ENCODE data around the gene LPXN. TPM values are rescaled to one million over a fixed set of nuclear protein-coding genes. Genes with fewer than 3 reads are reported as not detected.

The LPXN gene
- total and polyA plus RNA-seq, 10 of the 15 experiments (the other 5 are each of a cell fraction or from before 2014, with no cell fraction given): 131 to 349 (median 201) TPM

DNA sequence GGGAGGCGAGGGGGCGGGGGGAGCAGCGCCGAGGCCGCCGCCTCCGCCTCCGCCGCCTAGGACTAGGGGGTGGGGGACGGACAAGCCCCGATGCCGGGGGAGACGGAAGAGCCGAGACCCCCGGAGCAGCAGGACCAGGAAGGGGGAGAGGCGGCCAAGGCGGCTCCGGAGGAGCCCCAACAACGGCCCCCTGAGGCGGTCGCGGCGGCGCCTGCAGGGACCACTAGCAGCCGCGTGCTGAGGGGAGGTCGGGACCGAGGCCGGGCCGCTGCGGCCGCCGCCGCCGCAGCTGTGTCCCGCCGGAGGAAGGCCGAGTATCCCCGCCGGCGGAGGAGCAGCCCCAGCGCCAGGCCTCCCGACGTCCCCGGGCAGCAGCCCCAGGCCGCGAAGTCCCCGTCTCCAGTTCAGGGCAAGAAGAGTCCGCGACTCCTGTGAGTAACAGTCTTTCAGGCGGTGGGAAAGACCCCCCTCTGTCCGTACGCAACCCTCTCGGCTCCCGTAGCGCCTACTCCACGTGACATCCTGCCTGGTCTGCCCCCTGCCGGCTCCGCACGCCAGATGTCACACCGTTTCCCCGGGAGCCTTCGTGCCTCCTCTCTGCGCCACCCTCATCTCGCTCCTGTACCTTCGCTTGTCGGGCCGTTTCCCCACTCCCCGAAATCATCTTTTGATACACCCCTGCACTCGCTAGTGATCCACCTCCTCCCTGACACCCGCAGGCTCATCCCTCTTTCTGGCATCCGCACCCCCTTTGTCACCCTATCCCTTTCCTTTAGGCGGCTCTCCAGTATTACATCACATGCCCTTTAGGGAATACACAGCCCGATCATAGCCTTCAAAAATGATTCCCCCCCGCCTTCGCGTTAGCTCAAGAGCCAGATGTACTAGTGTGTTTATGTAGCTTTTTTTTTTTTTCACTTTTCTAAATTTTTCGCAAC is 3.8 kb upstream of the LPXN start (continued):
- TF ChIP-seq ZNF687 (IDR thresholded peaks at IDR 0.05) (peak; percentile 81), TARDBP (IDR thresholded peaks at IDR 0.05; ENCODE audit: borderline replicate concordance) (no peak; the same call in none of the 2 replicates), CBFB (IDR thresholded peaks at IDR 0.05; ENCODE audit: low read depth) (peak; percentile 75; the same call in 1 of the 2 replicates), MYB (IDR thresholded peaks at IDR 0.05; ENCODE audit: borderline replicate concordance, low read depth, low read length) (peak; percentile 36; the same call in 1 of the 2 replicates), MLLT1 (IDR thresholded peaks at IDR 0.05) (peak; percentile 89), EED (IDR thresholded peaks at IDR 0.05; ENCODE audit: low read depth) (peak; percentile 67), RB1 (IDR thresholded peaks at IDR 0.05; ENCODE audit: borderline replicate concordance) (no peak), PBX3 (IDR thresholded peaks at IDR 0.05; ENCODE audit: insufficient replicate concordance, low read depth, low read length) (no peak), BHLHE40 (IDR thresholded peaks at IDR 0.05; ENCODE audit: borderline replicate concordance in 1 of 2, low read depth in 2 of 2, low read length in 1 of 2) (peak; percentile 85 to 91), ZNF207 (IDR thresholded peaks at IDR 0.05; ENCODE audit: borderline replicate concordance) (peak; percentile 97), ZNF217 (IDR thresholded peaks at IDR 0.05) (peak; percentile 62), KLF5 (IDR thresholded peaks at IDR 0.05; ENCODE audit: partially characterized antibody) (peak; percentile 82), NFYA (IDR thresholded peaks at IDR 0.05; ENCODE audit: borderline replicate concordance, low read depth, low read length) (no peak), CBX3 (IDR thresholded peaks at IDR 0.05; ENCODE audit: borderline replicate concordance, low read depth) (no peak)
- TF ChIP-seq, protein P1, sequence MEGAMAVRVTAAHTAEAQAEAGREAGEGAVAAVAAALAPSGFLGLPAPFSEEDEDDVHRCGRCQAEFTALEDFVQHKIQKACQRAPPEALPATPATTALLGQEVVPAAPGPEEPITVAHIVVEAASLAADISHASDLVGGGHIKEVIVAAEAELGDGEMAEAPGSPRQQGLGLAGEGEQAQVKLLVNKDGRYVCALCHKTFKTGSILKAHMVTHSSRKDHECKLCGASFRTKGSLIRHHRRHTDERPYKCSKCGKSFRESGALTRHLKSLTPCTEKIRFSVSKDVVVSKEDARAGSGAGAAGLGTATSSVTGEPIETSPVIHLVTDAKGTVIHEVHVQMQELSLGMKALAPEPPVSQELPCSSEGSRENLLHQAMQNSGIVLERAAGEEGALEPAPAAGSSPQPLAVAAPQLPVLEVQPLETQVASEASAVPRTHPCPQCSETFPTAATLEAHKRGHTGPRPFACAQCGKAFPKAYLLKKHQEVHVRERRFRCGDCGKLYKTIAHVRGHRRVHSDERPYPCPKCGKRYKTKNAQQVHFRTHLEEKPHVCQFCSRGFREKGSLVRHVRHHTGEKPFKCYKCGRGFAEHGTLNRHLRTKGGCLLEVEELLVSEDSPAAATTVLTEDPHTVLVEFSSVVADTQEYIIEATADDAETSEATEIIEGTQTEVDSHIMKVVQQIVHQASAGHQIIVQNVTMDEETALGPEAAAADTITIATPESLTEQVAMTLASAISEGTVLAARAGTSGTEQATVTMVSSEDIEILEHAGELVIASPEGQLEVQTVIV (IDR thresholded peaks at IDR 0.05; ENCODE audit: borderline replicate concordance, partially characterized antibody): no peak
- TF ChIP-seq, protein P2, sequence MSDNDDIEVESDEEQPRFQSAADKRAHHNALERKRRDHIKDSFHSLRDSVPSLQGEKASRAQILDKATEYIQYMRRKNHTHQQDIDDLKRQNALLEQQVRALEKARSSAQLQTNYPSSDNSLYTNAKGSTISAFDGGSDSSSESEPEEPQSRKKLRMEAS (IDR thresholded peaks at IDR 0.05; ENCODE audit: low read depth, low read length): peak; percentile 99
- TF ChIP-seq, protein P3, sequence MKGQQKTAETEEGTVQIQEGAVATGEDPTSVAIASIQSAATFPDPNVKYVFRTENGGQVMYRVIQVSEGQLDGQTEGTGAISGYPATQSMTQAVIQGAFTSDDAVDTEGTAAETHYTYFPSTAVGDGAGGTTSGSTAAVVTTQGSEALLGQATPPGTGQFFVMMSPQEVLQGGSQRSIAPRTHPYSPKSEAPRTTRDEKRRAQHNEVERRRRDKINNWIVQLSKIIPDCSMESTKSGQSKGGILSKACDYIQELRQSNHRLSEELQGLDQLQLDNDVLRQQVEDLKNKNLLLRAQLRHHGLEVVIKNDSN (IDR thresholded peaks at IDR 0.05; ENCODE audit: borderline replicate concordance, extremely low read length, insufficient read depth, low read depth, low read length): peak; percentile 97

All from GM12878 (cell line).